H9 (cell line): ENCODE measurements around the gene SAP30L. TPM values are rescaled to one million over a fixed set of nuclear protein-coding genes. Genes with fewer than 3 reads are reported as not detected.

Experiments used
- DNase-seq: peaks from one replicate; pipeline ENCODE4 v3.0.0-alpha.2; 2017
- H2AFZ ChIP-seq: one replicate; pipeline ENCODE4 v1.6.1; 2013; ENCODE audit warnings: mild to moderate bottlenecking, low read length, control low read depth, moderate library complexity
- H2AK5ac ChIP-seq: 2 replicates; pipeline ENCODE4 v1.6.1; 2013; ENCODE audit warnings: low read length, control low read depth, mixed read lengths; ENCODE audit not compliant: insufficient read length
- H2BK120ac ChIP-seq: one replicate; pipeline ENCODE4 v1.6.1; 2013; ENCODE audit warnings: low read depth, mild to moderate bottlenecking, low read length, control low read depth, inconsistent platforms; ENCODE audit not compliant: poor library complexity, severe bottlenecking
- H2BK12ac ChIP-seq: 2 replicates; pipeline ENCODE4 v1.6.1; 2013; ENCODE audit warnings: low read length, control low read depth, mixed read lengths, low read depth; ENCODE audit not compliant: insufficient read length
- H2BK15ac ChIP-seq: 2 replicates; pipeline ENCODE4 v1.6.1; 2013; ENCODE audit warnings: low read depth, low read length, control low read depth
- H2BK20ac ChIP-seq: one replicate; pipeline ENCODE4 v1.6.1; 2013; ENCODE audit warnings: low read depth, mild to moderate bottlenecking, low read length, control low read depth, inconsistent platforms; ENCODE audit not compliant: poor library complexity, severe bottlenecking
- H2BK5ac ChIP-seq: 2 replicates; pipeline ENCODE4 v1.6.1; 2013; ENCODE audit warnings: low read length, control low read depth, mixed read lengths; ENCODE audit not compliant: insufficient read length
- H3K14ac ChIP-seq: 2 replicates; pipeline ENCODE4 v1.6.1; 2013; ENCODE audit warnings: low read length, control low read depth; ENCODE audit not compliant: insufficient read depth
- H3K18ac ChIP-seq: 2 replicates; pipeline ENCODE4 v1.6.1; 2013; ENCODE audit warnings: low read depth, mild to moderate bottlenecking, mixed read lengths, low read length, control low read depth; ENCODE audit not compliant: insufficient read length
- H3K23ac ChIP-seq: 2 replicates; pipeline ENCODE4 v1.6.1; 2013; ENCODE audit warnings: low read length, control low read depth, mixed read lengths, low read depth; ENCODE audit not compliant: insufficient read length
- H3K23me2 ChIP-seq: 2 replicates; pipeline ENCODE4 v1.6.1; 2013; ENCODE audit warnings: low read depth, mild to moderate bottlenecking, mixed read lengths, low read length, control low read depth; ENCODE audit not compliant: insufficient read length, poor library complexity, severe bottlenecking
- H3K27ac ChIP-seq: 2 replicates; pipeline ENCODE4 v1.5.1; 2013; ENCODE audit warnings: low read length, control low read depth, mixed read lengths, low read depth; ENCODE audit not compliant: insufficient read length
- H3K27me3 ChIP-seq: 2 replicates; pipeline ENCODE4 v1.6.1; 2013; ENCODE audit warnings: low read length, control low read depth, inconsistent platforms; ENCODE audit not compliant: insufficient read depth
- H3K4ac ChIP-seq: 2 replicates; pipeline ENCODE4 v1.6.1; 2013; ENCODE audit warnings: low read depth, mild to moderate bottlenecking, control low read depth, inconsistent platforms, low read length, moderate library complexity
- H3K4me1 ChIP-seq: 2 replicates; pipeline ENCODE4 v1.6.1; 2013; ENCODE audit warnings: low read length, control low read depth, inconsistent platforms; ENCODE audit not compliant: insufficient read depth
- H3K4me2 ChIP-seq: 2 replicates; pipeline ENCODE4 v1.6.1; 2013; ENCODE audit warnings: low read length, control low read depth, mixed read lengths; ENCODE audit not compliant: insufficient read length, insufficient read depth
- H3K56ac ChIP-seq: 2 replicates; pipeline ENCODE4 v1.6.1; 2013; ENCODE audit warnings: low read depth, mild to moderate bottlenecking, mixed read lengths, low read length, control low read depth; ENCODE audit not compliant: insufficient read length
- H3K79me1 ChIP-seq: 2 replicates; pipeline ENCODE4 v1.6.1; 2013; ENCODE audit warnings: low read depth, mild to moderate bottlenecking, moderate library complexity, low read length, control low read depth, inconsistent platforms; ENCODE audit not compliant: insufficient read depth, poor library complexity, severe bottlenecking
- H3K79me2 ChIP-seq: 2 replicates; pipeline ENCODE4 v1.6.1; 2013; ENCODE audit warnings: low read length, control low read depth, inconsistent platforms; ENCODE audit not compliant: insufficient read depth
- H3K9ac ChIP-seq: 2 replicates; pipeline ENCODE4 v1.6.1; 2013; ENCODE audit warnings: low read length, control low read depth, mixed read lengths; ENCODE audit not compliant: insufficient read length; ENCODE audit errors: extremely low read depth
- H3K9me3 ChIP-seq: one replicate; pipeline ENCODE4 v1.6.1; 2013; ENCODE audit warnings: low read depth, low read length, inconsistent platforms; ENCODE audit not compliant: control insufficient read depth
- H3T11ph ChIP-seq: one replicate; pipeline ENCODE4 v1.6.1; 2013; ENCODE audit warnings: mild to moderate bottlenecking, low read length, control low read depth, inconsistent platforms
- H4K20me1 ChIP-seq: one replicate; pipeline ENCODE4 v1.6.1; 2013; ENCODE audit not compliant: control insufficient read depth, insufficient read length, insufficient read depth
- H4K5ac ChIP-seq: 2 replicates; pipeline ENCODE4 v1.6.1; 2013; ENCODE audit warnings: low read depth, mild to moderate bottlenecking, mixed read lengths, low read length, control low read depth; ENCODE audit not compliant: insufficient read length
- H4K8ac ChIP-seq: replicated peaks from 2 replicates; pipeline ENCODE4 v1.6.1; 2013; ENCODE audit warnings: low read length, control low read depth, mixed read lengths, low read depth; ENCODE audit not compliant: insufficient read length
- H4K91ac ChIP-seq: 2 replicates; pipeline ENCODE4 v1.6.1; 2013; ENCODE audit warnings: low read depth, mild to moderate bottlenecking, moderate library complexity, mixed read lengths, low read length, control low read depth; ENCODE audit not compliant: insufficient read length
- H3K27ac Mint-ChIP-seq, 3 experiments: 2 replicates in 2 of 3; 3 replicates in 1 of 3; pipeline ENCODE4 v1.8.0; 2020 to 2021; ENCODE audit warnings: mixed read lengths in 3 of 3, mild to moderate bottlenecking in 1 of 3, moderate library complexity in 1 of 3
- H3K27me3 Mint-ChIP-seq: 2 replicates; pipeline ENCODE4 v1.8.0; 2021; ENCODE audit warnings: low read depth, mild to moderate bottlenecking, moderate library complexity, mixed read lengths
- H3K36me3 Mint-ChIP-seq, 3 experiments: 2 replicates in 2 of 3; 3 replicates in 1 of 3; pipeline ENCODE4 v1.8.0; 2020 to 2021; ENCODE audit warnings: low read depth in 3 of 3, mixed read lengths in 3 of 3; ENCODE audit not compliant: insufficient read depth in 1 of 3
- H3K4me1 Mint-ChIP-seq, 2 experiments: 2 replicates each; pipeline ENCODE4 v1.8.0; 2020; ENCODE audit warnings: mixed read lengths in 2 of 2
- H3K4me3 Mint-ChIP-seq, 2 experiments: 2 replicates in 1 of 2; 3 replicates in 1 of 2; pipeline ENCODE4 v1.8.0; 2020 to 2021; ENCODE audit warnings: mild to moderate bottlenecking in 2 of 2, mixed read lengths in 2 of 2, moderate library complexity in 1 of 2
- H3K9me3 Mint-ChIP-seq, 2 experiments: 2 replicates in 1 of 2; 3 replicates in 1 of 2; pipeline ENCODE4 v1.8.0; 2020; ENCODE audit warnings: mild to moderate bottlenecking in 2 of 2, mixed read lengths in 2 of 2, moderate library complexity in 1 of 2
- WGBS: extraction: QIAGEN DNeasy Blood & Tissue Kit; methylation state at CpG from one replicate; pipeline ENCODE4 v1.1.7; 2013; ENCODE audit warnings: missing lambda C conversion rate, low lambda C conversion rate, mixed read lengths; ENCODE audit not compliant: insufficient read length; ENCODE audit errors: extremely low coverage; 5-methylcytosine and 5-hydroxymethylcytosine counted together
- total RNA-seq: library from RNA; stranded (reverse); gene quantifications from 2 replicates; pipeline ENCODE4 v1.2.1, GENCODE V29; 2021
- TF ChIP-seq, protein P1 (sequence below): fragments of 200-600 bp; sonication (generic); conservative IDR thresholded peaks from 3 replicates; pipeline ENCODE4 v1.8.0; 2021; ENCODE audit warnings: antibody characterized with exemption, mild to moderate bottlenecking

SAP30L gene
- total RNA-seq, 1 experiment from 2014 or later: 25.0 TPM

- Histone ChIP-seq H3K9ac (no peak overlapping the region), H4K20me1 (no peaks in the 10 kb centered on the region), H3K14ac (no peak overlapping the region), H3K79me1 (no peaks in the 10 kb centered on the region), H3T11ph (no peak overlapping the region), H2BK12ac (no peak overlapping the region), H3K9me3 (no peaks in the 10 kb centered on the region), H3K4me1 (no peaks in the 10 kb centered on the region), H2BK20ac (no peak overlapping the region), H3K4ac (no peak overlapping the region), H3K79me2 (no peaks in the 10 kb centered on the region), H2AFZ (no peak overlapping the region), H3K27me3 (no peaks in the 10 kb centered on the region), H3K23ac (no peak overlapping the region), H3K27ac (no peak overlapping the region), H2BK5ac (no peak overlapping the region), H4K5ac (no peak overlapping the region), H3K56ac (no peak overlapping the region), H4K8ac (no peak overlapping the region), H2BK15ac (no peak overlapping the region), H3K23me2 (no peaks in the 10 kb centered on the region), H2AK5ac (no peak overlapping the region), H3K18ac (no peak overlapping the region), H3K4me2 (no peak overlapping the region), H4K91ac (no peak overlapping the region), H2BK120ac (no peak overlapping the region)
- H3K36me3 Mint-ChIP-seq: no peaks in the 10 kb centered on the region; a peak in 2 of 7 replicates
- DNase-seq: peak; percentile 21
- no peak overlapping the region for H3K4me3 Mint-ChIP-seq
- WGBS: no CpG with 5 or more reads among the region's 15 CpGs
- H3K9me3 Mint-ChIP-seq: no peaks in the 10 kb centered on the region
- peaks cover 5 to 11% of the 10 kb centered on the region in 2 experiments for H3K4me1 Mint-ChIP-seq
- no peaks in the 10 kb centered on the region for H3K27me3 Mint-ChIP-seq
- H3K27ac Mint-ChIP-seq: no peak overlapping the region; a peak in 2 of 7 replicates
- TF ChIP-seq, protein P1, sequence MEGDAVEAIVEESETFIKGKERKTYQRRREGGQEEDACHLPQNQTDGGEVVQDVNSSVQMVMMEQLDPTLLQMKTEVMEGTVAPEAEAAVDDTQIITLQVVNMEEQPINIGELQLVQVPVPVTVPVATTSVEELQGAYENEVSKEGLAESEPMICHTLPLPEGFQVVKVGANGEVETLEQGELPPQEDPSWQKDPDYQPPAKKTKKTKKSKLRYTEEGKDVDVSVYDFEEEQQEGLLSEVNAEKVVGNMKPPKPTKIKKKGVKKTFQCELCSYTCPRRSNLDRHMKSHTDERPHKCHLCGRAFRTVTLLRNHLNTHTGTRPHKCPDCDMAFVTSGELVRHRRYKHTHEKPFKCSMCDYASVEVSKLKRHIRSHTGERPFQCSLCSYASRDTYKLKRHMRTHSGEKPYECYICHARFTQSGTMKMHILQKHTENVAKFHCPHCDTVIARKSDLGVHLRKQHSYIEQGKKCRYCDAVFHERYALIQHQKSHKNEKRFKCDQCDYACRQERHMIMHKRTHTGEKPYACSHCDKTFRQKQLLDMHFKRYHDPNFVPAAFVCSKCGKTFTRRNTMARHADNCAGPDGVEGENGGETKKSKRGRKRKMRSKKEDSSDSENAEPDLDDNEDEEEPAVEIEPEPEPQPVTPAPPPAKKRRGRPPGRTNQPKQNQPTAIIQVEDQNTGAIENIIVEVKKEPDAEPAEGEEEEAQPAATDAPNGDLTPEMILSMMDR: no peak
Measured at GRCh38 chr5:154409230-154409840, 36.5 kb upstream of the SAP30L start.
